ENCODE results near the gene ITIH3. TPM values are rescaled to one million over a fixed set of nuclear protein-coding genes. Genes with fewer than 3 reads are reported as not detected.

Gene ITIH3
- total and polyA plus RNA-seq, 7 experiments from 2014 or later, result not detected

DNA sequence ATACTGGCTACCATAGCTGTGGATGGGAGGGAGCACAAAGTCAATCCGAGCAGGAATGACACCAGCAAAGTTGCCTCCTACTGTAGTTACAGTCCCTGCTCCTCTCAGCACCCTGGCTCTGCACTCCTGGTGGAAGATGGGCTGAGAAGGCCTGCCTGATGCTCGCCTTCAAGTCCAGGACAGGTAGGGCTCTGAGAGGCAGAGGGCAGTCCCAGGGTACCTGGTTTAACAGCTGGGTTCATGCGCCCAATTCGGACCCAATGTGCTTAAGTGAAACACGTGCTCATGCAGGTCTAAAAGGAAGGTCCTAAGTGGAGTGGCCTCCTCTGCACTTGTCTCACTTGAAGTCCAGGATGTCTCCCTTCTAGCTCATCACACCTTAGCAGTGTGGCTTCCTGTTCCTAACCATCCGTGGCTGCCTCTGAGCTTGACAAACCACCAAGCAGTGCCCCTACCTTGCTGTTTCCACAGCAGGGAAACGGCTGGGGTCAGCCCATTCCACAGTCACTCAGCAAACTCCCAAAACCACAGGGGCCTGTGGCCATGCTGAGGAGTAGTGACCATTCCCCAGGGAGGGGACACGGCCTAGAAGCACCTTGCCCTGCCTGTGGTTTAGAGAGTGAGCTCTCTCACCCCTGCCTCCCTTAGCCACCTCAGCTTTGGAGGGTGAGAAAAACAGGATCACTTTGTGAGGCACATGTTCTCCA, 44.1 kb downstream of the ITIH3 start:
- no peak overlapping the region for H3K27ac ChIP-seq (ENCODE audit: low read depth, low read length)
- H3K4me1 ChIP-seq (ENCODE audit: control insufficient read depth in 2 of 2, insufficient read depth in 2 of 2, low read length in 2 of 2), result peaks cover 12 to 22% of the 10 kb centered on the region in 2 donors
- Mint-ChIP-seq H3K27me3 (no peaks in the 10 kb centered on the region), H3K27ac (peak overlapping the region in 5 of 9 donors; percentile 29 to 56 (median 41)), H3K4me3 (peak overlapping the region in 1 of 10 donors; percentile 33), H3K9me3 (no peaks in the 10 kb centered on the region), H3K36me3 (peaks cover 4 to 32% (median 7%) of the 10 kb centered on the region in 5 donors), H3K4me1 (peaks cover 12 to 36% (median 26%) of the 10 kb centered on the region in 7 donors)
- H3K9me3 ChIP-seq (ENCODE audit: control insufficient read depth in 2 of 3, low read length in 3 of 3), result no peaks in the 10 kb centered on the region
- DNase-seq (no peak), ATAC-seq (peak; percentile 66)
- ChIA-PET POLR2A (no interaction called here), CTCF (no interaction called here)
- intact Hi-C loops (cut with micrococcal nuclease), result no loop called here
- no peak overlapping the region for H3K4me3 ChIP-seq (ENCODE audit: low read length)
- peaks cover 0 to 55% (median 5%) of the 10 kb centered on the region in 3 experiments for H3K36me3 ChIP-seq (ENCODE audit: control insufficient read depth in 2 of 3, insufficient read depth in 3 of 3, low read length in 3 of 3)
- H3K27me3 ChIP-seq (ENCODE audit: control insufficient read depth in 2 of 2, insufficient read depth in 2 of 2, low read length in 2 of 2), result no peaks in the 10 kb centered on the region

DNA sequence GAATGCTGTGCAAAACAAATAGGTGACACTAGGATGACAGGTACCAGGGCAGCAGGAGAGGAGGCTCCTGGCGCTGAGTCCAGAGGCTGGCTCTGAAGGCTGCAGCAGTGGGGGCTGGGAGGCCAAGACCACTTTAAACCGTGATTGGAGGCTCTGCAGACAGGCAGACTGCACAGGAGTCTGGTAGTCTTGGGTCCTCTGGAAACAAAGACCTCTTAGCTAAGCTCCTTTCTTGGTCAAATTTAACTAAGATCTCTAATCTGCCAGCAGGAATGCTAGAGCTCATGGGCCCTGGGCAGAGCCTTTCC, 44.6 kb downstream of the ITIH3 start:
- H3K9me3 ChIP-seq (ENCODE audit: control insufficient read depth in 2 of 3, low read length in 3 of 3), result no peaks in the 10 kb centered on the region
- CTCF ChIA-PET, result no interaction called here
- peaks cover 12 to 36% (median 26%) of the 10 kb centered on the region in 7 donors for H3K4me1 Mint-ChIP-seq
- H3K27ac Mint-ChIP-seq, result peak overlapping the region in 2 of 9 donors; percentile 39 to 56
- H3K27ac ChIP-seq (ENCODE audit: low read depth, low read length), result no peak overlapping the region
- H3K27me3 ChIP-seq (ENCODE audit: control insufficient read depth in 2 of 2, insufficient read depth in 2 of 2, low read length in 2 of 2), result no peaks in the 10 kb centered on the region
- ATAC-seq (no peak), DNase-seq (no peak)
- POLR2A ChIA-PET, result no interaction called here
- H3K4me3 Mint-ChIP-seq, result no peak overlapping the region
- H3K36me3 ChIP-seq (ENCODE audit: control insufficient read depth in 2 of 3, insufficient read depth in 3 of 3, low read length in 3 of 3), result peaks cover 0 to 61% (median 5%) of the 10 kb centered on the region in 3 experiments
- intact Hi-C loops (cut with micrococcal nuclease), result no loop called here
- peaks cover 4 to 32% (median 7%) of the 10 kb centered on the region in 5 donors for H3K36me3 Mint-ChIP-seq
- no peak overlapping the region for H3K4me3 ChIP-seq (ENCODE audit: low read length)
- peaks cover 12 to 22% of the 10 kb centered on the region in 2 donors for H3K4me1 ChIP-seq (ENCODE audit: control insufficient read depth in 2 of 2, insufficient read depth in 2 of 2, low read length in 2 of 2)
- no peaks in the 10 kb centered on the region for H3K9me3 Mint-ChIP-seq
- H3K27me3 Mint-ChIP-seq, result no peaks in the 10 kb centered on the region

DNA sequence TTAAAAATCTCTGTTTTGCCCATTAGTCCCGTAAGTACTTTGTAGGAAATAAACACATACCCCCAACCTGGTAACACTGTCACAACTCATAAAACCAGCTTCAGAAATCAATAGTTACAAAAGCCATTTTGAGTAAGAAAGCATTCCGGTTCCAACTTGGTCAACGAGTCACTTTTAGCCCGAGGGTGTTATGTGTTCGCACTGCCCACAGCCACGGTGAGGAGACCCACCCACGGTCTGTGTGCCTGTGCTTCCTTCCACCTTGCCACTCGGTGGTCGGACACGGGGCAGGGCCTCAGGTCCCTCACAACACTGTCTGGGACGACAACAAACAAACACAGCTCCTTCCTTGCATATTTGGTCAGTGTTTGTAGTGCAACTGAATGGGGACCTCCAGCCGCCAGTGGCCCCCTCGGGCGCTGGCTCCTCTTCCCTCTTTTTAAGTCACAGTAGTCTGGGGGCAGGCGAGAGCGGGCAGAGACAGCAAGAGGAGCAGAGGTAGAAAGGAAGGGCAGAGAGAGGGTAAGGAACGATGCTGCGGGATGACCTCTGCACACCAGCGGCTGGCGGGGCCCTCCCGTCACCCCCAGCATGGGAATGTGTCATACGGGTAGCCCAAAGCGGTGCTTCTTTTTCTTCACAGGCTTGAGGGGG, 45.4 kb downstream of the ITIH3 start:
- Histone ChIP-seq H3K9me3 (ENCODE audit: control insufficient read depth in 2 of 3, low read length in 3 of 3) (no peaks in the 10 kb centered on the region), H3K36me3 (ENCODE audit: control insufficient read depth in 2 of 3, insufficient read depth in 3 of 3, low read length in 3 of 3) (peaks cover 0 to 58% (median 5%) of the 10 kb centered on the region in 3 experiments), H3K4me1 (ENCODE audit: control insufficient read depth in 2 of 2, insufficient read depth in 2 of 2, low read length in 2 of 2) (peaks cover 12 to 22% of the 10 kb centered on the region in 2 donors), H3K27me3 (ENCODE audit: control insufficient read depth in 2 of 2, insufficient read depth in 2 of 2, low read length in 2 of 2) (no peaks in the 10 kb centered on the region), H3K27ac (ENCODE audit: low read depth, low read length) (no peak overlapping the region), H3K4me3 (ENCODE audit: low read length) (no peak overlapping the region)
- ATAC-seq, result no peak
- ChIA-PET CTCF (no interaction called here), POLR2A (interaction anchor here (0.5 kb wide), 1 partner anchor 110 kb away, joined by 3 read pairs; no protein-coding TSS in a partner anchor)
- H3K27me3 Mint-ChIP-seq, result no peaks in the 10 kb centered on the region
- no peak for DNase-seq
- intact Hi-C loops (cut with micrococcal nuclease), result no loop called here
- H3K9me3 Mint-ChIP-seq, result no peaks in the 10 kb centered on the region
- no peak overlapping the region for H3K4me3 Mint-ChIP-seq
- H3K36me3 Mint-ChIP-seq, result peaks cover 4 to 32% (median 7%) of the 10 kb centered on the region in 5 donors
- H3K4me1 Mint-ChIP-seq, result peaks cover 12 to 36% (median 26%) of the 10 kb centered on the region in 7 donors
- peak overlapping the region in 2 of 9 donors; percentile 22 to 58 for H3K27ac Mint-ChIP-seq

DNA sequence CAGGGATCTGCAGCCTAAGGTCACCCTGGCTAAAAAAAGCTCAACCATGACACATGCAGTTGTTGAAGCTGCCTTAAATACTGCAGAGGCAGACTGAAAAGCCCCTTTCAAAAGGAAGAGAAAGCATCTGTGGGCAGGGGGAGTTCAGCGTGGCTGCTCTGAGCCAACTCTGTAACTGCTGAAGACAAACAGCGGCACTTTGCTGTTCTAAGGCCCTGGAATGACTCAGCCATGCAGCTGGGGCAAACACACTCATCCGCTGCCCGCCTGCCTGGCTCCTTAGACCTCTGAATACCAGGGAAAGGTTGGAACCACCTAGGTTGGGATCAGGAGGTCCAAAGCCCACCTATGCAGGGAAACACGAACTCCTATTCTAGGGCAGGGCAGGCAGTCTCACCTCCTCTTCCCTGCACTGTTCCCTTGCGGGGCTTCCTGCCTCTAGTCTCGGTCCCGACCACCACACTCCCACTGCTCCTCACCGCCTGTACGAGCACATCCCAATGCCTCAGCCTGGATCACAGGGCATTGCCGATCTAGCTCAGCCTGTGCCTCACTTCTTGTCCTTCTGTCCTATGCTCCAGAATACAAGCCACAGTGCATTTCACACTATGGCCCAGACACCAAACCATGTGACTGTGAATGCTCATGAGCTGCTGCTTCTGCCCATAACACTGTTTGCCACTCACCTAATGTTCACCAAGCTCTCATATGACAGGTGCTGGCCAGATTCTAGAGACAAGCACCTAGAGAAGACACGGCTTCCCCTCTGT, 46.8 kb downstream of the ITIH3 start:
- CTCF ChIA-PET, result interaction anchor here (0.7 kb wide), 1 partner anchor 123 kb away, joined by 3 read pairs; no protein-coding TSS in a partner anchor
- Histone ChIP-seq H3K27ac (ENCODE audit: low read depth, low read length) (no peak overlapping the region), H3K4me1 (ENCODE audit: control insufficient read depth in 2 of 2, insufficient read depth in 2 of 2, low read length in 2 of 2) (peaks cover 12 to 22% of the 10 kb centered on the region in 2 donors), H3K4me3 (ENCODE audit: low read length) (no peak overlapping the region), H3K36me3 (ENCODE audit: control insufficient read depth in 2 of 3, insufficient read depth in 3 of 3, low read length in 3 of 3) (peaks cover 0 to 44% (median 5%) of the 10 kb centered on the region in 3 experiments), H3K9me3 (ENCODE audit: control insufficient read depth in 2 of 3, low read length in 3 of 3) (no peaks in the 10 kb centered on the region), H3K27me3 (ENCODE audit: control insufficient read depth in 2 of 2, insufficient read depth in 2 of 2, low read length in 2 of 2) (no peaks in the 10 kb centered on the region)
- no peaks in the 10 kb centered on the region for H3K9me3 Mint-ChIP-seq
- H3K27me3 Mint-ChIP-seq, result no peaks in the 10 kb centered on the region
- no peak overlapping the region for H3K4me3 Mint-ChIP-seq
- intact Hi-C loops (cut with micrococcal nuclease), result no loop called here
- H3K4me1 Mint-ChIP-seq, result peaks cover 12 to 36% (median 26%) of the 10 kb centered on the region in 7 donors
- H3K27ac Mint-ChIP-seq, result peak overlapping the region in 1 of 9 donors; percentile 38
- peaks cover 4 to 26% (median 7%) of the 10 kb centered on the region in 5 donors for H3K36me3 Mint-ChIP-seq
- POLR2A ChIA-PET, result no interaction called here
- ATAC-seq (no peak), DNase-seq (no peak)

DNA sequence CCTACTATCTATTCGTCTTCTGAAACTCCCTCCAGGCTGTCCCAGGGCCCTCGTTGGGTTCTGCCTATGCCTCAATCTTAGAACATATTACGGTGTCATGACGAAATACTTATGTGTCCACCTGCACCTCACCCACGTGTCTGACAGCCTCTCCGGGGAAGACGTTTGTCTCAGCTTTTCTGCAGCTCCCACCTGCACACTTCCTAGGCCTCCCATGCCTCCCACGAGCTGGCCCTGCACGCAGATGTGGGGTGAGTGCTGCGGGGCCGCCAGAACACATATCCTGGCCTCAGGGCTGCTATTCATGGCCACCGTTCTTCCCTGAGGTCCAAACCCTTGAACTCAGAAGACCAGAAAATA, 47.4 kb downstream of the ITIH3 start:
- H3K9me3 ChIP-seq (ENCODE audit: control insufficient read depth in 2 of 3, low read length in 3 of 3), result no peaks in the 10 kb centered on the region
- Mint-ChIP-seq H3K36me3 (peaks cover 4 to 28% (median 7%) of the 10 kb centered on the region in 5 donors), H3K4me3 (no peak overlapping the region), H3K27me3 (no peaks in the 10 kb centered on the region), H3K27ac (peak overlapping the region in 1 of 9 donors; percentile 38), H3K9me3 (no peaks in the 10 kb centered on the region), H3K4me1 (peaks cover 12 to 32% (median 26%) of the 10 kb centered on the region in 7 donors)
- DNase-seq, result no peak
- no peak overlapping the region for H3K27ac ChIP-seq (ENCODE audit: low read depth, low read length)
- ChIA-PET CTCF (interaction anchor here (0.7 kb wide), 1 partner anchor 123 kb away, joined by 3 read pairs; no protein-coding TSS in a partner anchor), POLR2A (no interaction called here)
- H3K4me3 ChIP-seq (ENCODE audit: low read length), result no peak overlapping the region
- intact Hi-C loops (cut with micrococcal nuclease), result no loop called here
- no peaks in the 10 kb centered on the region for H3K27me3 ChIP-seq (ENCODE audit: control insufficient read depth in 2 of 2, insufficient read depth in 2 of 2, low read length in 2 of 2)
- H3K4me1 ChIP-seq (ENCODE audit: control insufficient read depth in 2 of 2, insufficient read depth in 2 of 2, low read length in 2 of 2), result peaks cover 12 to 22% of the 10 kb centered on the region in 2 donors
- no peak for ATAC-seq
- peaks cover 0 to 44% (median 5%) of the 10 kb centered on the region in 3 experiments for H3K36me3 ChIP-seq (ENCODE audit: control insufficient read depth in 2 of 3, insufficient read depth in 3 of 3, low read length in 3 of 3)

DNA sequence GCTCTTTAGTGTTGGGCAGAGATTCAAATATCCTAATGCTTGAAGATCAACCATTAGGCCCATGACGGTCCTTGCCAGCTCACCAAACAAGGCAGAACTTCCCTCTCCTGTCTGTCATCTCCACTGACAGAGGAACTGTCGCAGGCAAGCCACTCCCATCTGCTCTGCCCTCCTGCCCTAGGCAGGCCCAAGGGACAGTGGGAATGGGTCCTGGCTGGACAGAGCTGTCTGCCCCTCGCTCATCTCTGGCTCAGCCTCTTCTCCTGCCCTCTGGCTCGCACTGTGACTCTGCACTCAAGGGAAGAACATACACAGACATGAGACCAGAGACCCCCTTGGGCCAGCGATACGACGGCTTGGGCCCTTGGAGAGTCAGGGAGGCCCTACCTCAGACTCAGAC, 47.8 kb downstream of the ITIH3 start:
- Histone ChIP-seq H3K9me3 (ENCODE audit: control insufficient read depth in 2 of 3, low read length in 3 of 3) (no peaks in the 10 kb centered on the region), H3K4me1 (ENCODE audit: control insufficient read depth in 2 of 2, insufficient read depth in 2 of 2, low read length in 2 of 2) (peaks cover 12 to 21% of the 10 kb centered on the region in 2 donors), H3K4me3 (ENCODE audit: low read length) (no peak overlapping the region), H3K36me3 (ENCODE audit: control insufficient read depth in 2 of 3, insufficient read depth in 3 of 3, low read length in 3 of 3) (peaks cover 0 to 48% (median 5%) of the 10 kb centered on the region in 3 experiments), H3K27me3 (ENCODE audit: control insufficient read depth in 2 of 2, insufficient read depth in 2 of 2, low read length in 2 of 2) (no peaks in the 10 kb centered on the region), H3K27ac (ENCODE audit: low read depth, low read length) (no peak overlapping the region)
- Mint-ChIP-seq H3K4me1 (peaks cover 10 to 30% (median 23%) of the 10 kb centered on the region in 7 donors), H3K9me3 (no peaks in the 10 kb centered on the region), H3K36me3 (peaks cover 4 to 33% (median 6%) of the 10 kb centered on the region in 5 donors), H3K27ac (peak overlapping the region in 1 of 9 donors; percentile 12), H3K4me3 (no peak overlapping the region), H3K27me3 (no peaks in the 10 kb centered on the region)
- DNase-seq, result no peak
- POLR2A ChIA-PET, result no interaction called here
- intact Hi-C loops (cut with micrococcal nuclease), result no loop called here
- CTCF ChIA-PET, result no interaction called here
- ATAC-seq, result no peak
